GM21717 (cell line): ENCODE measurements around the gene SPINK4.

Source experiments
- ATAC-seq: cut with Tn5 transposase; IDR thresholded peaks from one replicate; pipeline ENCODE4 v1.9.1; 2021; ENCODE audit warnings: mild to moderate bottlenecking, moderate library complexity; ENCODE audit not compliant: unreplicated experiment

Gene SPINK4

DNA sequence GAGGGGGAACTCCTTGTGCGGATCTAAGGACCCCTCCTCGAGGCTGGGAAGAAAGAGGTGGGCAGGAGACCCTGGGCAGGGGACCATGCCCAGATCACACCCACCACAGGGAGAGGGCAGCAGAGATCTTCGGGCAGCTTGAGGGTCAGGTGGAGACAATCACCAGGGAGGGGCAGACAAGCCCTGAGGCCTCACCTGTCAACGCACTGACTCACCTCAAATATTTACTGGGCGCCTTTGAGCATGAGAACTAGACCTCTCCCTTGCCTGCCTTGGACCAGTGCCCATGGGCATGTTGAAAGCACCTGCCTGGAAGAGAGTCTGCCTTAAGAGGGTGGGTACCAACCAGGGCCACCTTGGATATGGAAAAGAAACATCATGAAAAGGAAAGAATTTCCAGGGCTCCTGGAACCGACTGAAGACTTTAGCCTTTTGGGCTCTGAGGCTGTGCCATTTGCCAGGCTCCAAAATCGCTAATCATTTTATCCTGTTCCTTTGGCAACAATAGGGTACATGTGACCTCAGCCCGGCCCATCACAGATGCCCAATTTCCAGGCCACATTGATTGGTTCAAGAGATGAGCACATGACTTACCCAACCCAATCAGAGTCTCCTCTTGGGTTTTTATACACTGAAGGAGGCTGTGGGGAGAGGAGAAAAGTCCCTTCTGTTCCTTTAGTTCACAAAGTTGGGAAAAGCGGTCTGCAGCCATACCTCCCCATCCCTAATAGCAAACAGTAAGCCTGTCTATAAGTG is 10.4 kb upstream of the SPINK4 start:
- ATAC-seq: no peak

DNA sequence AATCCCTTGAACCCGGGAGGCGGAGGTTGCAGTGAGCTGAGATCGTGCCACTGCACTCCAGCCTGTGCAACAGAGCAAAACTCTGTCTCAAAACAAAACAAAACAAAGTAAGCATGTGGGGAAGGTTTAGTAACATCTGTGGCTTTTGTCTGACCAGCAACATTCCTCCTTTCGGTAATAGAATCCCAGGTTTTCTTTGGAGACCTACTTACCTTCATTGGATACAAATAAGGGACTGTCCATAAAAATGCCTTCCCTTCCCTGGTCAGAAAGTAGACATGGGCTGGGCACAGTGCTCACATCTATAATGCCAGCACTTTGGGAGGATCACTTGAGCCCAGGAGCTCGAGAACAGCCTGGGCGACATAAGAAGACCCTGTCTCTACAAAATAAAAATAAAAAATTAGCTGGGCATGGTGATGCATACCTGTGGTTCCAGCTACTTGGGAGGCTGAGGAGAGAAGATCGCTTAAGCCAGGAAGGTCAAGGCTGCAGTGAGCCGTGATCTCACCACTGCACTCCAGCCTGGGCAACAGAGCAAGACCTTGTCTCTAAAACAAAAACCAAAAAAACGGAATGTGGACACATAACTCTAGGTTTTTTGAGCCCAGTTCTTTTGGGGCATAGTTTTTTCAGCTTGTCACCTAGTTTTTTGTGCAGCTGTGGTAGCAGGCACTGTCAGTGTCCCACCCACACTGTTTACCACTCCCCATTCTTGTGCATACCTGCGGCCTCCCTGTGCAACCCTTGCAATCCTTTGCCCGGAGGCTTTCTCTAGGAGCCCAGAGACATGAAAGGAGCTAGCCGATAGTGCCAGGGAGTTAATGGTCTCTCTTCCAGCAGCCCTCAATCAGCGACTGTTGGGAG is 9.0 kb upstream of the SPINK4 start:
- no peak for ATAC-seq

DNA sequence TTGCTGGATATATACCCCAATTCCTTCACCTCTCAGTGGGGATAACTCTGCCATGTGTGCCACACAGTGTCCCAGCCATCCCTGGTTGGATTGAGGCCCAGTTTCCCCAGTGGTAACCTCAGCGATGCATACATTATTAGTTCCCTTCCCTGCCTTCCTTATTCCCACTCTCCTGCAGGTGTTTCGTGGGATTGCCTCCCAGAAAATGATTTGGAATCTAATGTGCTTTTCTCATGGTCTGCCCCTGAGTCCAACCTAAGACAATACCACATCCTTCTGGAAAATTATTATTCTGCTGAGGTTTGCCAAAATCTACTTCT is 8.4 kb upstream of the SPINK4 start:
- ATAC-seq: no peak

DNA sequence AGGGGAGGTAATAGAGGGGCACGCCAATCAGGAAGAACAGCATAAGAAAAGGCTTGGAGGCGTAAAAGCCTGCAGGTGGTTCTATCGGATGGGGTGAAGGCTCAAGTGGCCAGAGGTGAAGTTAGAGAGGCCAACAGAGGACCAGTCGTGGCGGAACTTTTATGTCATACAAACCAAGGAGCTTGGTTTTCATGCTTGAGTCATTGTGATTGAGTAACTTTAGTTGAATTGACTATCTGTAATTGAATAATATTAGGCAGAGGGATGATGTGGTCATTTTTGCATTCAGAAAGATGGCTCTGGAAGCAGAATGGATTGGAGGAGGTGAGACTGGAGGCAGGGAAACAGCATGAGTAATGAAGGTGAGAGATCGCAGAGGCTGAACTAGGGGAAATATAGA is 7.2 kb upstream of the SPINK4 start:
- ATAC-seq: no peak

DNA sequence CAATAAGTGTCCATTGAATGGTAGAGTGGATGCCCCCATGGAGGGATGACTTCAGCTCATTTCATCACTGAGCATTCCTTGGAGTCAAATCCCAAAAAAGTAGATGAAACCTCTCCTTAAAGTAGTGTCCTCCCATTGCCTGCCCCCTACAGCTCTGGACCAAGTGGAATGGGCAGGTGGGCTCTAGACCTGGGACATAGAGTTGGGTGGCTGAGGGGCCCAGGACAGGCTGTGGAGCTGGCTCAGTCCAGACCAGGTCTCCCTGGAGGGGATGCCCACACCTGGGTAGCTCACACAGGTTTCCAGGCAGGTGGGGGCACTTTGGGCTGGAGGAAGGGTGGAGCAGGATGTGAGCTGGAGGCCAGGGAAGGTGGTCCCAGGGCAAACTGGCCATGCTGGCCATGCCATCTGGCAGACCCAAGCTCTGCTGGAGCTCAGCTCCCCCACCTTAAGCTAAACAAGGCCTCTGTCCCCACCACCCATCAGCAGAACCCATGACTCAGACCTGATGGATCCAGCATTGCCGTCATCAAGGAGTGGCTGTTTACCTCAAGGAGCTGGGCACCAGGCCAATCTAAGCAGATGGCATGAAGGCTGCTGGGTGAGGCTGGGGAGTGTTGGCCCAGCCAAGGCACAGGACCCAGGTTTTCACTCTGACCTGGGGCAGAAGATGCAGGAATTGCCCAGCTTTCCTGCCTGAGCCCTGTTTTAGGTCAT is 6.2 kb upstream of the SPINK4 start:
- no peak for ATAC-seq

DNA sequence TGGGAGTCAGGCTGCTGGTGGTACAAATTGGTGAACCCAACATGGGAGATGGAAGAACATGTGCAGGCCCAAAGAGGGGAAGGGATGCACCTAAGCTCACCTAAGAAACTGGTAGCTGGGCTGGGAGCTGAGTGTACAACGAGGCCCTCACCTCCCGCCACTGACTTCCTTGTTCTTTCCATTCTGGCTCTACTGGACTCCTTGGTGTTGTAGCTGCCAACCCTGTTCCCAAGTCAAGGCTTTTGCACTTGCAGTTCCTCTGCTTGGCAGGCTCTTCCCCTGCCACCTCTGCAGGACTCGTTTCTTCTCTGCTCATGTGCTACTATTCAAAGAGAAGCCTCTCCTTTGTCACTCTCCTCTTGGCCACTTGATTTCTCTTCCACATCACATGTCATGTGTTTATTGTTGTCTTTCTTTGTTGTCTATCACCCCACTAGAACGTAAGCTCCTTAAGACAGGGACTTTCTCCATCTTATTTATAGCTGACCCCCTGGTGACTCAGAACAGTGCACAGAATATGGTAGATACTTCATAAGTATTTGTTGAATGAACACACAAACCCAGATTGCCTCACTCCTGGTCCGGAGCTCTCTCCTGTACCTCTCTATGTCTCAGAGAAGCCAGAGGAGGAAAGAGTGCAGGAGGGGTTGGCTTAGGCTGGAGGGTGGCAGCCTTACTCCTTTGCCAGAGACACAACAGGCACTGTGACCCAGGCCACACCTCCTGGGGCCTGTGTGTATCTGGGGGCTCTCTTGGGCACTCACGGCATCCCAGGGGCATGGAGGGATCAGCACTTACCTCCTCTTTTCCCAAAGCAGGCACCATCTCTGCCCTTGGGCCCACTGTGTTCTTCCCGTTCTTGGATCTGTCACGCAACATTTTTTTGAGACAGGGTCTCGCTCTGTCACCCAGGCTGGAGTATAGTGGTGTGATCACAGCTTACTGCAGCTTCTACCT is 5.2 kb upstream of the SPINK4 start:
- no peak for ATAC-seq

DNA sequence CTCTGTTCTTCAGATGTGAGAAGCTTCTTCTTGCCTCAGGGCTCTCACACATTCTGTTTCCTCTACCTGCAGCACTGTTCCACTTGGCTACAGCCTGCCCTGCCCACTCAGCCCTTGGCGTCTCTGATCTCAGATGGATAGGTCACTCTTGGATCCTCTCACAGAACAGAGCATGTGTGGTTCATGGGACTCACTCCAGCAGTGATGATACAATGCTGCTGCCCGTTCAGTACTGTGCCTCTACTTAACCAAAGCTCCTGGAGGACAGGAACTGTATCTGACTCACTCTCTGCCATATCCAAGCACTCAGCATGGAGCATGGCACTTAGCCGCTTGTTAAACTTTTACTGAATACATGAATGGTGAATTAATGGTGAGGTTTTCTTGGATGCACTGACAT is 3.4 kb upstream of the SPINK4 start:
- no peak for ATAC-seq

DNA sequence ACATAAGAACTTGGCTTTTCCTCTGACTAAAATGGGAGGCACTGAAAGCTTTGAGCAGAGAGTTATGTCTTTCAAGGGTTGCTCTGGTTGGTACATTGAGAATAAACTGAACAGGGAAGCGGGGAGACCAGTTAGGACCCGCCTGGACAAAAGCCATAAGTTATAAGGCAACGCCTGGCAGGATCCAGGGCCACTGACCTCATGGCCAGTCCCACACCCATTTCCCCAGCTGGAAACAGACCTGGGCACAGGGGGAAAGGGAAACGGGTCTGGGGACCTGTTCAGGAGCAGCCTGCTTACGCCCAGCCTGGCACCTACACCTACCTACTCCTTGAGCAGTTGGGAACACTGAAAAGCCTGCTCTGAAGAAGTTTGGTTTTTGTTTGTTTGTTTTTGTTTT is 1.3 kb downstream of the SPINK4 start:
- no peak for ATAC-seq

DNA sequence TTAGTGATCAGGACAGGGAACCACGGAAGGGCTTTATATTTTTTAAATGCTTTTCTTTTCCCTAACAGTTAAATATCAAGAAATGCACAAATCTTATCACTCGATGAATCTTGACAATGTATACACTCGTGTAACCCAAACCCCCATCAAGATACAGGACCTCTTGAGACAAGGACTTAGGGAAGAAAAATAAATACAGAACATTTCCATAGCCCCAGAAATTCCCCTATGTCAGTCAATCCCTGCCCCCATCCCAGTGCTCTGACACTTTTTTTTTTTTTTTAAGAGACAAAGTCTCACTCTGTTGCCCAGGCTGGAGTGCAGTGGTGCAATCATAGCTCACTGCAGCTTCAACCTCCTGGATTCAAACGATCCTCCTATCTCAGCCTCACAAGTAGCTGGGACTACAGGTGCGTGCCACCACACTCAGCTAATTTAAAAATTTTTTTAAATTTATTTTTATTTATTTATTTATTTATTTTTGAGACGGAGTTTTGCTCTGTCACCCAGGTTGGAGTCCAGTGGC is 2.7 kb downstream of the SPINK4 start:
- no peak for ATAC-seq

DNA sequence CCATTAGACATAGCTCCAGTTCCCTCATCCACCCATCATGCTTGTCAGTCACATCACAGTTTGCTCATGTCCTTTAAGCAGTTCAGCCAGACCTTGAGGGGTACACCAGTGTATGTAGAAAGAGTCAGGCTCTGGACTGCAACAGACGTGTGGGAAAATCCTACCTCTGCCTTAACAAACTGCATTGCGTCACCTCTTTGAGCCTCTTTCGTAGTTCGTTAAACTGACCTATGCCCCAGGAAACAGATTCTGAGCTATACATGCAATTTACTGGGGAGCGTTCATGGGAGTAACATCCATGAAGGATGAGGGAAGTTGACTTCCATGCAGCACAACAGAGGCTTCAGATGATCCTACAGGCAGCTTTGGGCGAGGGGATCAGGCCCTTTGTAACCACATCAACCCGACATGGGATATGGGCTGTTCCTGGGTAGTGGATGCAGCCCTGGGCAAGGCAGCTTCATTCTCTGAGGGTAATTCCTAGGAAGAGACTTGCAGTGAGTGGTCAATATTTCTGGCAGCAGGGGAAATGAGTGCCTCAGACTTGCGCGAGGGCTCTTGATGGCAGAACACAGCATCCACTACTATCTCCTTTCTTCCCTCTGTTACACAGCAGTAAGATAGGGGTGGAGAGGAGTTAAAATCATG is 4.3 kb downstream of the SPINK4 start:
- ATAC-seq: no peak

DNA sequence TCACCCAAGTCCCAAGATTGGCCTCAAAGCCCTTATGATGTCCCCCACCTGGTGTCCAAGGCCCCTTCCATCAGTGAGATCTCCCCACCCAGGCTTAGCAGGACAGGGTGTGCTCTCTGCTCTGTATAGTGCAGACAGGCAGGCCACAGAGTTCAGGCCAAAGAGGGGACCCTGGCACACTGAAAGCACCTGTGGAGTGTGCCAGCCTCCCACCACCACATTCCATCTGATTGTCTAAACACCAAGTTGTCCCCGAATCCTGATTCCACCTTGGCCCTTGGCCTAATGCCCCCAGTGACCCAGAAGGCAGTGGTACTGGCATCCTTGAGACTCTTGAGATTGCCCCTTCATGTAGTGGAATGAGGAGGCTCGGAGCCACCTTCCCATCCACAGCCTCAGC is 5.4 kb downstream of the SPINK4 start:
- ATAC-seq: no peak

DNA sequence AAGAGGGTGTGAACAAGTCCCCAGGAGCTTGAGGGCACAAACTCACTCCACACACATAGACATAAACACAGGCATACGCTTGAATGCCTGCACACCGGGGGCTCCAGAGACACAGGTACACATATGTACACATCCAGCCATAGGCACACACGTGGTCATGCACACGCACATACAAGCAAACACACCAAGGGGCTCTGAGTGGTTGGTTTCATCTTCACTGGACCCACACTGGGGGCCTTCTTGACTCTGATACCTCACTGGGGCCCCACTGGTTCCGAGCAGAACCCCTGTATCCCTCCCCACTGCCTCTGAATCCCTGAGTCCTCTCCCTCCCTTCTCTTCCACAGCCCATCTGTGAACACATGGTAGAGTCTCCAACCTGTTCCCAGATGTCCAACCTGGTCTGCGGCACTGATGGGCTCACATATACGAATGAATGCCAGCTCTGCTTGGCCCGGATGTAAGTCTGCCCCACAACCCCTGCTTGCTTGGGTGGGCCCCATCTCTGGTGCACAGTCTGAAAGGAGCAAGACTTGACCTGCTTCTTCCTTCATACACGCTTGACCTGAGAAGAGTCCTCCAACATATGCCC is 6.4 kb downstream of the SPINK4 start:
- ATAC-seq: no peak

DNA sequence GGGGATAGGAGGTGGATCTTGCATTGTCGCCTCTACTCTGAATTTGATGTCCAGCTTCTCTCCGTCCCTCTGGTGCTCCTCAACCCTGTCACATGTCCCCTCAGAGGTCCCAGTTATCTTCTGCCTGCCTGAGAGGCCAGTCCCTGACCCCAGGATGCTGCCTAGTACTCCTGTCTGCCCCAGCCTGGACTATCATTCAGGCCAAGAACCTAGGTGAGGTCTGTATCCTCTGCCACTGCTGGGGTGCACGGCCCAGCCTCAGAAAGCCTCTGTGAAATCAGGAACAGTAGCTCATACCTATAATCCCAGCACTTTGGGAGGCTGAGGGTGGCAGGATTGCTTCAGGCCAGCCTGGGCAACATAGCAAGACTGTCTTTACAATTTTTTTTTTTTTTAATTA is 8.6 kb downstream of the SPINK4 start:
- no peak for ATAC-seq

DNA sequence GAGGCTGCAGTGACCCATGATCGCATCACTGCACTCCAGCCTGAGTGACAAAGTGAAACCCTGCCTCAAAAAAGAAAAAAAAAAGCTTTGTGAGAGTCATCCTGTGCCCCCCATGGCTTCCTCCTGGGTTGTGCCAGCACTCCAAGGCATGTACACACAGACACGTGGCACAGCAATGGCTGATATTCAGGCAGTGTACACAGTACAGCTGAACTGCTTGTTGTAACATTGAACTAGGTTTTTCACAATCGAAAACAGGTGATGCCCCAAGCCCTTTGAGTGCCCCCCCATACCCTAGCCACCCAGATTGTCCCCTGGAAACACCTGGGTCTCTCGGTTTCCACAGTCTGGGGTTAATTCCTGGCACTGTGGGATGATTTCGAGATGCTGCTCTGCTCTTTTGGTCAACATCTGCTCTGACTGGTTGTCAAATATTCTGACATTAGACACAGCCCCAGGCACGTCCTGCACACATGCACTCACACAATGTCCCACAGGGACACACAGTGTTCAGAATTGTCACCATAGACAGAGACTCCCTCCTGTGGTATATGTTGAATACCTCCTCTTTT is 9.2 kb downstream of the SPINK4 start:
- ATAC-seq: no peak

DNA sequence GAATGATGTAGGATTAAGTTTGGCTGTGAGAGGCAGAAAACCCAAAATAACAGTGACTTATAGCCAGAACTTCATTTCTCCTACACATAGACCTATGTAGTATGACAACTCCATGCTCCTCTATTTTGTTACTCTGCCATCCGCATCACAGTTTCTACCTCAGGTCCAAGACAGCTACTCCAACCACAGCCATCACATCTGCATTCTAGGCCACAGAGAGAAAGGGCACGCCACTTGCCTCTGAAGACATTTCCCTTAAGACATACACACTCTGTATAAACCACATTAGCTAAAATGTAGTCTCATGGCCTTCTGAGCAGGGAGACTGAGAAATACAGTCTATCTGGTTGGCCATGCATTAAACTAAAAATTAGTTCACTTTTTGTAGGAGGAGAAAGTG is 10.0 kb downstream of the SPINK4 start:
- no peak for ATAC-seq

DNA sequence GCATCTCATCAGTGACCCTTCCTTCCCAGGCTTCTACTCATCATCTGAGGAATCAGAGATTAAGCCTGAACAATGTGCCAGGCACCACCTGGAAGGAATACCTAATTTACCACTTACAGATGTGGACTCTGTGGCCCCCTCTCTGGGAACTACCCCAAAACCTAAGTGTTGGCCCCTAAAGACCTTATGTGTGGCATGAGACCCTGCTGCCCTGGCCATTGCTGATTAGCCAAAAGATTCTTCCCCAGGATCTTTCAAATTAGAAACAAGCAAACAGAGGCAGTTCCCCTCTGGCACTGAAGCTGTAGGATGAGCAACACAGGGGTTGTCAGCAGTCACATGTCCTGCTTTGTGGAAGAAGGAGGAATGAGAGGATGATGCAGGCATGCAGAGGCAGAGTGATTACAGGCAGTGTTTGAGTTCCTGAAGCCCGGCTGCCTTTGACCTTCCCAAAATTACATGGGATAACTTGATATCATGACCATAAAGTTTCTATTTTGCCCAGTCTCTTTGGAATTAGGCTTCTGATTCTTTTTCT is 10.6 kb downstream of the SPINK4 start:
- ATAC-seq: no peak

DNA sequence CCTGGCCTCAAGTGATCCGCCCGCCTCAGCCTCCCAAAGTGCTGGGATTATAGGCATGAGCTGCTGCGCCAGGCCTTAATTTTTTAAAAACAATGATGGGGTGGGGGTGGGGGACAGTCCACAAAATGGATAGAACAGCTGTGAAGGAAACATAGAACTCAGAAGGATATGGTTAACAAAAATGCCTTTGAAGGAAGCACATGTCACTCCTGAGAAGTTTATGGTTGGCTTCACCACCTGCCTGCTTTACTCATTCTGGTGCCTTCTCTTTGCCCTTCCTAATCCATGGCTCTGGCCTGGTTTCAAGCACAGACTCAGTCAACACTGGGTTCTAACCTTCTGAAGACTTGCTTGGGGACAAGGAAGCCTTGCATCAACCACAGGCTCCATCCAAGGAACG is 14.2 kb downstream of the SPINK4 start:
- no peak for ATAC-seq

DNA sequence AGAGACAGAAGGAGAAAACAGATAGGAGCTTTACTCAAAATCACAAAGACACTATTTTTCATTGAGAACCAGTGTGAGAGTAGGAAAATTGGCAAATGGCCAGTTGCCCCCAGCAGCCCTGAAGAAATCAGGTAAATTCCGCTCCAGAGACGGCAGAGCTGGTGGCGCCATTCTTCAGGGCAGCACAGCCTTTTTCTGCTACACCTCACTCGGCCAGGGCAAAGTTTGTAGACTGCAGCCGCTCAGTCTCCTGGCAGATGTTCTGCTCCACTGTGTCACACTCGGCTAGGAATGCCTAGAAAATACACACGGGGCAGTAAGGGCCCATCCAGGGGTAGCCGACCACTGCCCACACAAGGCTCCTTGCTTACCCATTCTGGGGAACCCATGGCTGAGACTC is 15.0 kb downstream of the SPINK4 start:
- ATAC-seq: no peak

DNA sequence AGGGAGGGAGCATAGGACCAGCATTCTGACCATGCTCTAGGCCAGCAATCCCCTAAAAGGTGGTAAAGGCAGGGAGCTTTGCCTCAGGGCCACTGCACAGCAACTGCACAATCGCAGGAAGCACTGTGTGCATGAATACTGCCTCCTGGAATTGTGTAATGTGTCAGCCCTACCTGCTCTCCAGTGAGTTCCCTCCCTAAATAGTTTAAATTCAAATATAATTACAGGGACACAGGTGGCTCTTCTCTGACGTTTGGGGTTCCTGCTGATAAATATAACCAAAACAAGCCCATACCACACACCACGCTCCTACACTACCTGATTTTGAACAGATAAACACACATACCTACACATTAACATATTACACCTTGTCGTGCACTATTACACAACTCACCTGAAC is 15.5 kb downstream of the SPINK4 start:
- ATAC-seq: no peak
